Loucy (cell line): Measurements from ENCODE around the gene OR4C6.

Experiments used
- H2AFZ ChIP-seq: fragments of 200-600 bp; sonication (generic); 2 replicates; pipeline ENCODE4 v1.6.0; 2016; ENCODE audit warnings: antibody characterized with exemption, mild to moderate bottlenecking, low read length, moderate library complexity
- H3F3A ChIP-seq: fragments of 200-600 bp; 2 replicates; pipeline ENCODE4 v1.6.0; 2016; ENCODE audit warnings: antibody characterized with exemption, low read depth, mild to moderate bottlenecking
- H3K27me3 ChIP-seq: fragments of 200-600 bp; sonication (generic); 2 replicates; pipeline ENCODE4 v1.6.1; 2014; ENCODE audit warnings: low read length, mild to moderate bottlenecking; ENCODE audit not compliant: insufficient read depth, poor library complexity, severe bottlenecking
- H3K36me3 ChIP-seq: fragments of 200-600 bp; sonication (generic); 2 replicates; pipeline ENCODE4 v1.6.1; 2016; ENCODE audit warnings: low read length; ENCODE audit not compliant: insufficient read depth
- H3K4me1 ChIP-seq: fragments of 200-600 bp; sonication (generic); 2 replicates; pipeline ENCODE4 v1.5.1; 2014; ENCODE audit warnings: low read length, mild to moderate bottlenecking; ENCODE audit not compliant: insufficient read depth, poor library complexity, severe bottlenecking
- H3K4me2 ChIP-seq: fragments of 200-600 bp; sonication (generic); 2 replicates; pipeline ENCODE4 v1.6.0; 2014; ENCODE audit warnings: antibody characterized with exemption, low read length, low read depth, mild to moderate bottlenecking; ENCODE audit not compliant: poor library complexity, severe bottlenecking
- H3K4me3 ChIP-seq: fragments of 200-600 bp; sonication (generic); 2 replicates; pipeline ENCODE4 v1.5.1; 2014; ENCODE audit warnings: low read length, mild to moderate bottlenecking, mixed read lengths; ENCODE audit not compliant: poor library complexity, severe bottlenecking
- H3K79me2 ChIP-seq: fragments of 200-600 bp; sonication (generic); 2 replicates; pipeline ENCODE4 v1.6.1; 2014; ENCODE audit warnings: low read length; ENCODE audit not compliant: insufficient read depth
- H3K9ac ChIP-seq: fragments of 200-600 bp; sonication (generic); 2 replicates; pipeline ENCODE4 v1.6.0; 2014; ENCODE audit warnings: mild to moderate bottlenecking, low read depth, low read length, moderate library complexity; ENCODE audit not compliant: poor library complexity, severe bottlenecking
- H3K9me2 ChIP-seq: fragments of 200-600 bp; sonication (generic); replicated peaks from 2 replicates; pipeline ENCODE4 v1.6.1; 2016; ENCODE audit warnings: low read depth, low read length, mixed read lengths
- H3K9me3 ChIP-seq: fragments of 200-600 bp; sonication (generic); 2 replicates; pipeline ENCODE4 v1.6.1; 2014; ENCODE audit warnings: mild to moderate bottlenecking, antibody characterized with exemption, low read length, low read depth; ENCODE audit not compliant: insufficient read depth
- H4K20me1 ChIP-seq: fragments of 200-600 bp; sonication (generic); 2 replicates; pipeline ENCODE4 v1.6.0; 2014; ENCODE audit warnings: antibody characterized with exemption, low read length, mild to moderate bottlenecking; ENCODE audit not compliant: insufficient read depth, poor library complexity, severe bottlenecking
- CTCF ChIP-seq: fragments of 200-600 bp; sonication (generic); conservative IDR thresholded peaks from 2 replicates; pipeline ENCODE4 v1.5.1; 2014; ENCODE audit warnings: mild to moderate bottlenecking, antibody characterized with exemption, low read length
- EZH2phosphoT487 ChIP-seq: fragments of 200-600 bp; IDR thresholded peaks from 2 replicates; pipeline ENCODE4 v1.6.1; 2018; ENCODE audit warnings: antibody characterized with exemption, mild to moderate bottlenecking, moderate library complexity, borderline replicate concordance

OR4C6 gene

GRCh38 chr11:55673860-55674259, 11.9 kb downstream of the OR4C6 start:
- no peak overlapping the region for H3K4me2 ChIP-seq
- H3K9me3 ChIP-seq: no peaks in the 10 kb centered on the region
- H3K4me1 ChIP-seq: no peaks in the 10 kb centered on the region
- H3K9me2 ChIP-seq: no peaks in the 10 kb centered on the region
- no peaks in the 10 kb centered on the region for H3F3A ChIP-seq
- no peak overlapping the region for H2AFZ ChIP-seq
- no peaks in the 10 kb centered on the region for H3K36me3 ChIP-seq
- no peaks in the 10 kb centered on the region for H3K79me2 ChIP-seq
- H3K4me3 ChIP-seq: no peak overlapping the region
- H3K9ac ChIP-seq: no peak overlapping the region
- no peaks in the 10 kb centered on the region for H4K20me1 ChIP-seq
- TF ChIP-seq EZH2phosphoT487 (no peak), CTCF (no peak)
- no peaks in the 10 kb centered on the region for H3K27me3 ChIP-seq

- TF ChIP-seq CTCF: no peak
- no peak for TF ChIP-seq EZH2phosphoT487
- H3K4me2 ChIP-seq: no peak overlapping the region
- H3F3A ChIP-seq: no peaks in the 10 kb centered on the region
- H3K4me1 ChIP-seq: no peaks in the 10 kb centered on the region
- H3K79me2 ChIP-seq: no peaks in the 10 kb centered on the region
- no peaks in the 10 kb centered on the region for H3K36me3 ChIP-seq
- no peak overlapping the region for H3K4me3 ChIP-seq
- H3K9me2 ChIP-seq: no peaks in the 10 kb centered on the region
- H3K9ac ChIP-seq: no peak overlapping the region
- H4K20me1 ChIP-seq: no peaks in the 10 kb centered on the region
- no peak overlapping the region for H2AFZ ChIP-seq
- H3K9me3 ChIP-seq: no peaks in the 10 kb centered on the region; the same call in 1 of the 2 replicates
- H3K27me3 ChIP-seq: no peaks in the 10 kb centered on the region
These were observed 35.8 kb downstream of the OR4C6 start for GRCh38 chr11:55697817-55698216.

GRCh38 chr11:55701429-55701828, 39.4 kb downstream of the OR4C6 start:
- Histone ChIP-seq H3K4me2 (no peak overlapping the region), H3K9me3 (no peaks in the 10 kb centered on the region; the same call in 1 of the 2 replicates), H3K9me2 (no peaks in the 10 kb centered on the region), H4K20me1 (no peaks in the 10 kb centered on the region), H3F3A (no peaks in the 10 kb centered on the region), H3K36me3 (no peaks in the 10 kb centered on the region), H3K4me3 (no peak overlapping the region), H3K79me2 (no peaks in the 10 kb centered on the region), H3K27me3 (no peaks in the 10 kb centered on the region), H3K9ac (no peak overlapping the region), H2AFZ (no peak overlapping the region), H3K4me1 (no peaks in the 10 kb centered on the region)
- TF ChIP-seq EZH2phosphoT487 (no peak), CTCF (no peak)
